SJSA1 (cell line): Measurements from ENCODE around the gene FAM20A. TPM values are rescaled to one million over a fixed set of nuclear protein-coding genes. Genes with fewer than 3 reads are reported as not detected.

Experiments used
- DNase-seq, 2 experiments: peaks; one replicate each; pipeline ENCODE4 v3.0.0-alpha.2; 2015 to 2020; ENCODE audit warnings: low spot score in 2 of 2, low read depth in 1 of 2
- H3K27ac ChIP-seq: fragments of 250-450 bp; sonication (Bioruptor Pico); 2 replicates; pipeline ENCODE4 v1.5.1; 2020; ENCODE audit warnings: mild to moderate bottlenecking, moderate library complexity
- H3K27me3 ChIP-seq: fragments of 250-450 bp; sonication (Bioruptor Pico); replicated peaks from 2 replicates; pipeline ENCODE4 v1.5.1; 2020; ENCODE audit warnings: mild to moderate bottlenecking, moderate library complexity
- H3K36me3 ChIP-seq: fragments of 250-450 bp; sonication (Bioruptor Pico); 2 replicates; pipeline ENCODE4 v1.5.1; 2020; ENCODE audit warnings: mild to moderate bottlenecking
- H3K4me1 ChIP-seq: fragments of 250-450 bp; sonication (Bioruptor Pico); replicated peaks from 2 replicates; pipeline ENCODE4 v1.6.1; 2021; ENCODE audit warnings: mild to moderate bottlenecking
- H3K4me3 ChIP-seq: fragments of 250-450 bp; sonication (Bioruptor Pico); 2 replicates; pipeline ENCODE4 v1.5.1; 2020; ENCODE audit warnings: mild to moderate bottlenecking
- H3K9me3 ChIP-seq: fragments of 250-450 bp; sonication (Bioruptor Pico); replicated peaks from 2 replicates; pipeline ENCODE4 v1.5.1; 2020; ENCODE audit warnings: mild to moderate bottlenecking
- total RNA-seq: library from RNA; depleted of rRNA; stranded (reverse); fragments of >200 nt; shearing (Covaris generic); gene quantifications from 2 replicates; pipeline ENCODE4 v1.2.3, GENCODE V29; 2014; rRNA removed

Gene FAM20A
- total RNA-seq, 1 experiment from 2014 or later: not detected

DNA sequence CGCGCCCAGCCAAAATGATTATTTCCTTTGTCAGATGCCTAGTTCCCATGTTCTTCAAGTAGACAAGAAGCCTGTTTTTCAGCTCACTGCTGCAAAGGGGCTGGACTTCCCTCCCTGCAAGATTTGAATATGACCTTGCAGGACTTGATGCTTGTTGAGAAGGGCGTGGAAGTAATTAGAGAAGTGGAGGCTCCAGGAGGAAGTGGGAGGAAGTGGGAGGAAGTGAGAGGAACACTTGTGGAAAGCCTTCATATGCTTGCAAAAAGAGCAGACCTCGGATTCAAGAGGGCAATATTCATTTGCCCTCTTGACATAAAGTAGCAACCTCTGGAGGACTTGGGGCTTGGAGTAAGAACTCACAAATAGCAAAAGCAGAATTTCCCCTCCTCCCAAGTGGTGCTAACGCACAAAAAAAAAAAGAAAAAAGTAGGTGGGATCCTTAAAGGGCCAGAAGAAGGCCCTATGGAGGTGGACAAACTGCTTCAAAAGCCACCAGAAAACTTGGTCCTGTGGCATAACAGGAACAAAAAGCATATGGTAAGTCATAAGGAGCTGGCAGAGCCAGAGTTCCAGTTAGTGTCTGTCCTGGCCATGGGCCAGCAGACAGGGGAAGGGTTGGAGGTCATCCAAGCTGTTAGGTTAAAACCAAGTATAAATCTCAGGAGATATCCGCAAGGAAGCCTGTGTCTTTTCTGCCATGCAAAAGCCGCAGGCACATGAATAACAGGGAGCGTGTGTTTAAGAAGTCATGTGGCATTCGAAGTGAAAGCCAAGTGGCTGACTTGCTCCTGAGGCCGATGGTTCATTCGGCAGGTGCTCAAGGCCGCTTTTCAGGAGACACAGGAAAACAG lies 109.6 kb downstream of the FAM20A start:
- H3K4me1 ChIP-seq: no peaks in the 10 kb centered on the region
- DNase-seq: no peak
- H3K36me3 ChIP-seq: no peaks in the 10 kb centered on the region
- no peak overlapping the region for H3K4me3 ChIP-seq
- no peak overlapping the region for H3K27ac ChIP-seq
- 0 out of 2 replicates have a peak, but pooled peaks cover 3% of the 10 kb centered on the region for H3K27me3 ChIP-seq
- H3K9me3 ChIP-seq: no peaks in the 10 kb centered on the region

DNA sequence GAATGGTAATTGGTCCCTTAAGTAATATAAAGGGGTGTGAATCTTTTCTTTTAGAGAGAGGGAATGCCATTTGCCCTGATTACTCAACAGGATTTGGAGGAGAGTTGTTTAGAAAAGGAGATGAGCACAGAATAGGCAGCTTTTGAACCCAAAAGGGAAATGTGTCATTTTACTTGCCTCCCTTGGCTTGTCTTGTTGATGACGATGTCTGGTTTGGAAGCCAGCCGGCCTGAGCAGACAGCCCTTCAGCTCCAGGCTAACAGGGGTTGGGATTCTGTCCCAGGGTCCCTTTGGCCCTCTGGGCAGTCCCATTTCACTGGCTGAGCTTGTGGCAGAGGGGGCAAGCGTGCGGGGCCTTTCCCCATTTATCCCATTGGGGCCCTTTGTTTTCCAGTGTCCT lies 111.2 kb downstream of the FAM20A start:
- Histone ChIP-seq H3K4me1 (no peaks in the 10 kb centered on the region), H3K27me3 (peaks cover 13% of the 10 kb centered on the region), H3K36me3 (no peaks in the 10 kb centered on the region), H3K27ac (no peak overlapping the region), H3K9me3 (no peaks in the 10 kb centered on the region), H3K4me3 (no peak overlapping the region)
- no peak for DNase-seq

Other genes starting within 250 kb of the FAM20A start
- 35.1 and 53.5 TPM in 2 replicates for gene WIPI1, start 143.9 kb downstream of the FAM20A start, total RNA-seq
- 433 and 529 TPM in 2 replicates for gene PRKAR1A, start 88.9 kb downstream of the FAM20A start, total RNA-seq